Stimulated activated naive CD8-positive, alpha-beta T cell treated with anti-CD3 and anti-CD28 coated beads, Interleukin-15, amount 100 ng/mL, for 72 hours (primary cell): ENCODE measurements around the gene MAP3K13.

ENCODE experiments used
- ATAC-seq: fragments of 150-1000 bp; cut with Tn5 transposase; 2 replicates; pipeline ENCODE4 v1.10.0; 2021; ENCODE audit warnings: mild to moderate bottlenecking, moderate library complexity
- DNase-seq, 2 donors: peaks; one replicate each; pipeline ENCODE4 v3.0.0; 2021 to 2022
- H3K27ac Mint-ChIP-seq, 2 donors: one replicate each; pipeline ENCODE4 v1.8.0; 2022; ENCODE audit warnings: mild to moderate bottlenecking in 2 of 2, mixed read lengths in 2 of 2, moderate library complexity in 2 of 2
- H3K27me3 Mint-ChIP-seq: one replicate; pipeline ENCODE4 v1.8.0; 2022; ENCODE audit warnings: mixed read lengths
- H3K4me1 Mint-ChIP-seq: one replicate; pipeline ENCODE4 v1.8.0; 2022; ENCODE audit warnings: mild to moderate bottlenecking, mixed read lengths
- H3K4me3 Mint-ChIP-seq, 2 donors: one replicate each; pipeline ENCODE4 v1.8.0; 2022; ENCODE audit warnings: mild to moderate bottlenecking in 2 of 2, mixed read lengths in 2 of 2, moderate library complexity in 1 of 2
- H3K9me3 Mint-ChIP-seq, 2 donors: one replicate each; pipeline ENCODE4 v1.8.0; 2022; ENCODE audit warnings: mixed read lengths in 2 of 2

The MAP3K13 gene

GRCh38 chr3:185526349-185526951, 163.5 kb downstream of the MAP3K13 start:
- no peak overlapping the region for H3K4me3 Mint-ChIP-seq
- H3K27me3 Mint-ChIP-seq, result peaks cover 24% of the 10 kb centered on the region
- ATAC-seq (no peak), DNase-seq (no peak)
- no peaks in the 10 kb centered on the region for H3K9me3 Mint-ChIP-seq
- no peaks in the 10 kb centered on the region for H3K4me1 Mint-ChIP-seq
- H3K27ac Mint-ChIP-seq, result no peak overlapping the region

- Mint-ChIP-seq H3K27me3 (peaks cover 18% of the 10 kb centered on the region), H3K4me3 (no peak overlapping the region), H3K4me1 (no peaks in the 10 kb centered on the region), H3K9me3 (no peaks in the 10 kb centered on the region), H3K27ac (no peak overlapping the region)
- ATAC-seq, result no peak
- no peak for DNase-seq
Measured at GRCh38 chr3:185527364-185527763, 164.4 kb downstream of the MAP3K13 start.

- Mint-ChIP-seq H3K27me3 (peaks cover 16% of the 10 kb centered on the region), H3K9me3 (no peaks in the 10 kb centered on the region), H3K4me1 (no peaks in the 10 kb centered on the region), H3K4me3 (no peak overlapping the region), H3K27ac (no peak overlapping the region)
- no peak for ATAC-seq
- DNase-seq, result no peak
Measured at GRCh38 chr3:185528532-185528931, 165.6 kb downstream of the MAP3K13 start.

- Mint-ChIP-seq H3K4me1 (no peaks in the 10 kb centered on the region), H3K4me3 (no peak overlapping the region), H3K9me3 (peaks cover 0 to under 1% of the 10 kb centered on the region in 2 donors), H3K27me3 (peaks cover 2% of the 10 kb centered on the region), H3K27ac (no peak overlapping the region)
- DNase-seq, result no peak
- no peak for ATAC-seq
Measured at GRCh38 chr3:185530856-185531255, 167.9 kb downstream of the MAP3K13 start.

GRCh38 chr3:185532901-185533300, 170.0 kb downstream of the MAP3K13 start:
- ATAC-seq, result no peak
- no peak overlapping the region for H3K27ac Mint-ChIP-seq
- H3K4me1 Mint-ChIP-seq, result peaks cover 11% of the 10 kb centered on the region
- no peaks in the 10 kb centered on the region for H3K27me3 Mint-ChIP-seq
- no peak overlapping the region for H3K4me3 Mint-ChIP-seq
- DNase-seq, result no peak
- H3K9me3 Mint-ChIP-seq, result peaks cover 0 to 5% of the 10 kb centered on the region in 2 donors

GRCh38 chr3:185534511-185534910, 171.6 kb downstream of the MAP3K13 start:
- Mint-ChIP-seq H3K4me1 (peaks cover 11% of the 10 kb centered on the region), H3K4me3 (no peak overlapping the region), H3K27ac (no peak overlapping the region), H3K27me3 (no peaks in the 10 kb centered on the region), H3K9me3 (peaks cover 0 to 5% of the 10 kb centered on the region in 2 donors)
- DNase-seq (no peak), ATAC-seq (no peak)

GRCh38 chr3:185537369-185537970, 174.5 kb downstream of the MAP3K13 start:
- peak; percentile 10 to 48 for DNase-seq

More at GRCh38 chr3:185537369-185537970, 174.5 kb downstream of the MAP3K13 start:
- peak overlapping the region; percentile 34 to 70 for H3K4me3 Mint-ChIP-seq
- peaks cover 0 to 5% of the 10 kb centered on the region in 2 donors for H3K9me3 Mint-ChIP-seq
- H3K27ac Mint-ChIP-seq, result peak overlapping the region; percentile 54 to 88
- peaks cover 7% of the 10 kb centered on the region for H3K27me3 Mint-ChIP-seq
- H3K4me1 Mint-ChIP-seq, result peaks cover 11% of the 10 kb centered on the region
- ATAC-seq, result peak; percentile 99
